Mammary epithelial cell (primary cell): ENCODE data around the gene SIX5.
A peak's percentile ranks its signal among the peaks of the same experiment; 100 is the strongest.

ENCODE experiments used
- EZH2 ChIP-seq: IDR thresholded peaks from 2 replicates; pipeline ENCODE4 v1.6.1; 2012; ENCODE audit warnings: low read length, inconsistent platforms, borderline replicate concordance
- TF ChIP-seq, protein P1 (sequence below), 2 donors: IDR thresholded peaks in 1 of 2; conservative IDR thresholded peaks in 1 of 2; 2 replicates each; pipeline ENCODE4 v1.5.1; 2011 to 2012; ENCODE audit warnings: inconsistent platforms in 2 of 2, low read length in 2 of 2, mild to moderate bottlenecking in 2 of 2, control low read depth in 1 of 2, low read depth in 1 of 2; ENCODE audit not compliant: insufficient read depth in 1 of 2; ENCODE audit errors: extremely low read depth in 1 of 2

DNA sequence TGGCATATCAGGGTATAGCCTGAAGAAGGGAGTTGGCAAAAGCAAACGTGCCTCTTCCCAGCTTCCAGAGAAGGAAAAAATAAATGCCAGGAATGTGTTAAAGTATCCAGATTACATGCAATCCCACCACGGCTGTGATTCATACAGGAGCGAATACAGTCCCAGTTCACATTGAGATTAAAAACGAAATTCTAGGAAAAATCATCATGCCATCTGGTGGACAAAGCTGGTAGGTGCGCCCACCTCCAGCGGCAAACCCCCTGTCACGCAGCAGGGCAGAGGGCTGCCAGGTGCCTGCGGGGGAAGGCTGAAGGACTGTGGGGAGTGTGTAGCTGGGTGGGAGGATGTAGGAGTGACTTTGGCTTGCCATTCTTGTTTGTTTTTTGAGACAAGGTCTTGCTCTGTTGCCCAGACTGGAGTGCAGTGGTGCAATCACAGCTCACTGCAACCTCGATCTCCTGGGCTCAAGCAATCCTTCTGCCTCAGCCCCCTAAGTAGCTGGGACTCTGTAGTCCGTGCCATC, 30.0 kb upstream of the SIX5 start:
- TF ChIP-seq, protein P1, sequence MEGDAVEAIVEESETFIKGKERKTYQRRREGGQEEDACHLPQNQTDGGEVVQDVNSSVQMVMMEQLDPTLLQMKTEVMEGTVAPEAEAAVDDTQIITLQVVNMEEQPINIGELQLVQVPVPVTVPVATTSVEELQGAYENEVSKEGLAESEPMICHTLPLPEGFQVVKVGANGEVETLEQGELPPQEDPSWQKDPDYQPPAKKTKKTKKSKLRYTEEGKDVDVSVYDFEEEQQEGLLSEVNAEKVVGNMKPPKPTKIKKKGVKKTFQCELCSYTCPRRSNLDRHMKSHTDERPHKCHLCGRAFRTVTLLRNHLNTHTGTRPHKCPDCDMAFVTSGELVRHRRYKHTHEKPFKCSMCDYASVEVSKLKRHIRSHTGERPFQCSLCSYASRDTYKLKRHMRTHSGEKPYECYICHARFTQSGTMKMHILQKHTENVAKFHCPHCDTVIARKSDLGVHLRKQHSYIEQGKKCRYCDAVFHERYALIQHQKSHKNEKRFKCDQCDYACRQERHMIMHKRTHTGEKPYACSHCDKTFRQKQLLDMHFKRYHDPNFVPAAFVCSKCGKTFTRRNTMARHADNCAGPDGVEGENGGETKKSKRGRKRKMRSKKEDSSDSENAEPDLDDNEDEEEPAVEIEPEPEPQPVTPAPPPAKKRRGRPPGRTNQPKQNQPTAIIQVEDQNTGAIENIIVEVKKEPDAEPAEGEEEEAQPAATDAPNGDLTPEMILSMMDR (conservative IDR thresholded peaks at IDR 0.05 in 1 of 2, IDR thresholded peaks at IDR 0.05 in 1 of 2; ENCODE audit: extremely low read depth in 1 of 2, insufficient read depth in 1 of 2, low read depth in 1 of 2, low read length in 2 of 2): peak; percentile 78 to 82
- TF ChIP-seq EZH2: no peak
